ENCODE measurements around the gene PRSS33.

The PRSS33 gene

GRCh38 chr16:2771496-2772402 lies 15.6 kb downstream of the PRSS33 start:
- H3K4me3 ChIP-seq (ENCODE audit: low read depth, low read length) = no peak overlapping the region
- DNase-seq (ENCODE audit: low read depth) = peak; percentile 23
- TF ChIP-seq POLR2A (IDR thresholded peaks at IDR 0.05; ENCODE audit: extremely low read depth, insufficient read length) (no peak), MYC (IDR thresholded peaks at IDR 0.05; ENCODE audit: low read depth, low read length) (no peak)
- TF ChIP-seq, protein P1, sequence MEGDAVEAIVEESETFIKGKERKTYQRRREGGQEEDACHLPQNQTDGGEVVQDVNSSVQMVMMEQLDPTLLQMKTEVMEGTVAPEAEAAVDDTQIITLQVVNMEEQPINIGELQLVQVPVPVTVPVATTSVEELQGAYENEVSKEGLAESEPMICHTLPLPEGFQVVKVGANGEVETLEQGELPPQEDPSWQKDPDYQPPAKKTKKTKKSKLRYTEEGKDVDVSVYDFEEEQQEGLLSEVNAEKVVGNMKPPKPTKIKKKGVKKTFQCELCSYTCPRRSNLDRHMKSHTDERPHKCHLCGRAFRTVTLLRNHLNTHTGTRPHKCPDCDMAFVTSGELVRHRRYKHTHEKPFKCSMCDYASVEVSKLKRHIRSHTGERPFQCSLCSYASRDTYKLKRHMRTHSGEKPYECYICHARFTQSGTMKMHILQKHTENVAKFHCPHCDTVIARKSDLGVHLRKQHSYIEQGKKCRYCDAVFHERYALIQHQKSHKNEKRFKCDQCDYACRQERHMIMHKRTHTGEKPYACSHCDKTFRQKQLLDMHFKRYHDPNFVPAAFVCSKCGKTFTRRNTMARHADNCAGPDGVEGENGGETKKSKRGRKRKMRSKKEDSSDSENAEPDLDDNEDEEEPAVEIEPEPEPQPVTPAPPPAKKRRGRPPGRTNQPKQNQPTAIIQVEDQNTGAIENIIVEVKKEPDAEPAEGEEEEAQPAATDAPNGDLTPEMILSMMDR (IDR thresholded peaks at IDR 0.05; ENCODE audit: low read depth, low read length) = no peak
- TF ChIP-seq, protein P2, sequence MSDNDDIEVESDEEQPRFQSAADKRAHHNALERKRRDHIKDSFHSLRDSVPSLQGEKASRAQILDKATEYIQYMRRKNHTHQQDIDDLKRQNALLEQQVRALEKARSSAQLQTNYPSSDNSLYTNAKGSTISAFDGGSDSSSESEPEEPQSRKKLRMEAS (IDR thresholded peaks at IDR 0.05; ENCODE audit: low read depth, low read length) = no peak

- peak; percentile 50 for DNase-seq (ENCODE audit: low read depth)
- TF ChIP-seq, protein P1 (IDR thresholded peaks at IDR 0.05; ENCODE audit: low read depth, low read length) = peak; percentile 15
- no peak for TF ChIP-seq POLR2A (IDR thresholded peaks at IDR 0.05; ENCODE audit: extremely low read depth, insufficient read length)
- no peak overlapping the region for H3K4me3 ChIP-seq (ENCODE audit: low read depth, low read length)
Measured at GRCh38 chr16:2770057-2770951, 17.1 kb downstream of the PRSS33 start.

- peak; percentile 21 for DNase-seq (ENCODE audit: low read depth)
- no peak overlapping the region for H3K4me3 ChIP-seq (ENCODE audit: low read depth, low read length)
- TF ChIP-seq MYC (IDR thresholded peaks at IDR 0.05; ENCODE audit: low read depth, low read length) (no peak), POLR2A (IDR thresholded peaks at IDR 0.05; ENCODE audit: extremely low read depth, insufficient read length) (no peak)
- TF ChIP-seq, protein P2 (IDR thresholded peaks at IDR 0.05; ENCODE audit: low read depth, low read length) = no peak
- TF ChIP-seq, protein P1 (IDR thresholded peaks at IDR 0.05; ENCODE audit: low read depth, low read length) = no peak
Measured at GRCh38 chr16:2769675-2770056, 17.7 kb downstream of the PRSS33 start.

GRCh38 chr16:2769100-2769529 lies 18.2 kb downstream of the PRSS33 start:
- H3K4me3 ChIP-seq (ENCODE audit: low read depth, low read length) = no peak overlapping the region
- no peak for DNase-seq (ENCODE audit: low read depth)
- TF ChIP-seq, protein P2 (IDR thresholded peaks at IDR 0.05; ENCODE audit: low read depth, low read length) = no peak
- TF ChIP-seq MYC (IDR thresholded peaks at IDR 0.05; ENCODE audit: low read depth, low read length) (no peak), POLR2A (IDR thresholded peaks at IDR 0.05; ENCODE audit: extremely low read depth, insufficient read length) (no peak)
- TF ChIP-seq, protein P1 (IDR thresholded peaks at IDR 0.05; ENCODE audit: low read depth, low read length) = no peak

GRCh38 chr16:2768403-2769089 lies 18.8 kb downstream of the PRSS33 start:
- DNase-seq (ENCODE audit: low read depth) = peak; percentile 82
- TF ChIP-seq POLR2A (IDR thresholded peaks at IDR 0.05; ENCODE audit: extremely low read depth, insufficient read length) (no peak), MYC (IDR thresholded peaks at IDR 0.05; ENCODE audit: low read depth, low read length) (no peak)
- TF ChIP-seq, protein P1 (IDR thresholded peaks at IDR 0.05; ENCODE audit: low read depth, low read length) = no peak
- TF ChIP-seq, protein P2 (IDR thresholded peaks at IDR 0.05; ENCODE audit: low read depth, low read length) = no peak
- no peak overlapping the region for H3K4me3 ChIP-seq (ENCODE audit: low read depth, low read length)

All from NB4 (cell line).